Activated CD4-positive, alpha-beta T cell treated with anti-CD3 and anti-CD28 coated beads for 4 hours (primary cell): ENCODE data around the gene IL1RL2.

Experiments used
- DNase-seq, 2 donors: peaks; one replicate each; pipeline ENCODE4 v3.0.0-alpha.2; 2020

The IL1RL2 gene

GRCh38 chr2:102269200-102269524, 82.3 kb downstream of the IL1RL2 start:
- no peak for DNase-seq

GRCh38 chr2:102271844-102272243, 85.0 kb downstream of the IL1RL2 start:
- DNase-seq, result no peak

GRCh38 chr2:102273619-102274211, 86.9 kb downstream of the IL1RL2 start:
- DNase-seq, result no peak

- no peak for DNase-seq
Measured at GRCh38 chr2:102276549-102277201, 89.9 kb downstream of the IL1RL2 start.

GRCh38 chr2:102277202-102277700, 90.4 kb downstream of the IL1RL2 start:
- DNase-seq, result no peak

GRCh38 chr2:102278720-102279390, 92.0 kb downstream of the IL1RL2 start:
- DNase-seq, result no peak

GRCh38 chr2:102279391-102279735, 92.5 kb downstream of the IL1RL2 start:
- no peak for DNase-seq

GRCh38 chr2:102282678-102283091, 95.9 kb downstream of the IL1RL2 start:
- no peak for DNase-seq

GRCh38 chr2:102283996-102284395, 97.2 kb downstream of the IL1RL2 start:
- no peak for DNase-seq

GRCh38 chr2:102284611-102285010, 97.8 kb downstream of the IL1RL2 start:
- DNase-seq, result no peak

GRCh38 chr2:102285368-102285767, 98.5 kb downstream of the IL1RL2 start:
- DNase-seq, result no peak

GRCh38 chr2:102286041-102286440, 99.2 kb downstream of the IL1RL2 start:
- DNase-seq, result no peak

GRCh38 chr2:102289129-102289528, 102.3 kb downstream of the IL1RL2 start:
- DNase-seq, result no peak
